Kidney epithelial cell (primary cell): ENCODE measurements around the gene CLIC3. TPM values are rescaled to one million over a fixed set of nuclear protein-coding genes. Genes with fewer than 3 reads are reported as not detected.

Source experiments
- DNase-seq: peaks from one replicate; pipeline ENCODE4 v3.0.0-alpha.2; 2010; ENCODE audit warnings: low read depth
- H3K27me3 ChIP-seq: 2 replicates; pipeline ENCODE4 v1.6.0; 2011; ENCODE audit warnings: low read length; ENCODE audit not compliant: control insufficient read depth, insufficient read depth
- H3K36me3 ChIP-seq: 2 replicates; pipeline ENCODE4 v1.5.1; 2011; ENCODE audit warnings: low read length; ENCODE audit not compliant: control insufficient read depth, insufficient read depth
- H3K4me3 ChIP-seq: 2 replicates; pipeline ENCODE4 v1.5.1; 2011; ENCODE audit warnings: low read depth, mild to moderate bottlenecking, control low read depth, low read length
- CTCF ChIP-seq: IDR thresholded peaks from 2 replicates; pipeline ENCODE4 v1.5.1; 2011; ENCODE audit warnings: mild to moderate bottlenecking, moderate library complexity, low read length, control low read depth, inconsistent platforms; ENCODE audit not compliant: insufficient read depth, poor library complexity, severe bottlenecking
- total RNA-seq: library from RNA; depleted of rRNA; stranded (reverse); fragments of >200 nt; gene quantifications from 2 replicates; pipeline ENCODE4 v1.2.3, GENCODE V29; 2015

CLIC3 gene
- total RNA-seq, 1 donor from 2014 or later: not detected

DNA sequence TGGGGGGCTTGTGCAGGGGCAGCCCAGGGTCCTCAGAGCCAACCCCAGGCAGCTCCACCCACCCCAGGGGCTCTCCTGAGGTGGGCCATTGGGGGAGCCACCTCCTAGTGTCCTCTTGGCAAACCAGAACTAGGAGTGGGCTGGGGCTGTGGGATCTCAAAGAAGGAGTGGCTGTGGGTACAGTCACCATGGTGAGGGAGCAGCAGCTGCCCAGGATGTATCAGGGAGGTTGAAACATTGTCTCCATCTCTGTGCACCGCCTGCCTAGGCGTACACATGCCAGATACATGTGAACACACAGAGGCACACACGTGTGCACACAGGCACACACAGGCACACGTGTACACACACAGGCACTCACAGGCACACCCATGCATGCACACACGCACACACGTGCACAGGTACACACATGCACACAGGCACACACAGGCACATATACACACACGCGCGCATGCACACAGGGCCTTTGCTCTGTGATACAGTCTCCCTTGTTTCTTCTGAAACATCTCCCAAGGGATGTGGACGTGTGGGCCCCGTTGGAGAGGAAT, 33.6 kb downstream of the CLIC3 start:
- no peak for TF ChIP-seq CTCF
- no peaks in the 10 kb centered on the region for H3K36me3 ChIP-seq
- no peak for DNase-seq
- H3K4me3 ChIP-seq: no peak overlapping the region
- H3K27me3 ChIP-seq: peaks cover 5% of the 10 kb centered on the region

DNA sequence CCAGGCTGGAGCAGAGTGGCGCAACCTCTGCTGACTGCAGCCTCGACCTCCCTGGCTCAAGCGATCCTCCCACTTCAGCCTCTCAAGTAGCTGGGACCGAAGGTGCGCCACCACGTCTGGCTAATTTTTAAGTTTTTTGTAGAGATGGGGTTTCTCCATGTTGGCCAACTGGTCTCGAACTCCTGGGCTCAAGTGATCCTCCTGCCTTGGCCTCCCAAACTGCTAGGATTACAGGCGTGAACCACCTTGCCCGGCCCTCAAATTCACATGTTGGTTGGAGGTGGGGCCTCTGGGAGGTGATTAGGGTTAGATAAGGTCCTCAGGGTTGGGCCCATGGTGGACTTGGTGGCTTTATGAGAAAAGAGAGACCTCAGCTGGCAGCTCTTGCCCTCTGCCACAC, 34.2 kb downstream of the CLIC3 start:
- H3K36me3 ChIP-seq: no peaks in the 10 kb centered on the region
- no peak overlapping the region for H3K4me3 ChIP-seq
- H3K27me3 ChIP-seq: peaks cover 5% of the 10 kb centered on the region
- no peak for TF ChIP-seq CTCF
- DNase-seq: no peak

DNA sequence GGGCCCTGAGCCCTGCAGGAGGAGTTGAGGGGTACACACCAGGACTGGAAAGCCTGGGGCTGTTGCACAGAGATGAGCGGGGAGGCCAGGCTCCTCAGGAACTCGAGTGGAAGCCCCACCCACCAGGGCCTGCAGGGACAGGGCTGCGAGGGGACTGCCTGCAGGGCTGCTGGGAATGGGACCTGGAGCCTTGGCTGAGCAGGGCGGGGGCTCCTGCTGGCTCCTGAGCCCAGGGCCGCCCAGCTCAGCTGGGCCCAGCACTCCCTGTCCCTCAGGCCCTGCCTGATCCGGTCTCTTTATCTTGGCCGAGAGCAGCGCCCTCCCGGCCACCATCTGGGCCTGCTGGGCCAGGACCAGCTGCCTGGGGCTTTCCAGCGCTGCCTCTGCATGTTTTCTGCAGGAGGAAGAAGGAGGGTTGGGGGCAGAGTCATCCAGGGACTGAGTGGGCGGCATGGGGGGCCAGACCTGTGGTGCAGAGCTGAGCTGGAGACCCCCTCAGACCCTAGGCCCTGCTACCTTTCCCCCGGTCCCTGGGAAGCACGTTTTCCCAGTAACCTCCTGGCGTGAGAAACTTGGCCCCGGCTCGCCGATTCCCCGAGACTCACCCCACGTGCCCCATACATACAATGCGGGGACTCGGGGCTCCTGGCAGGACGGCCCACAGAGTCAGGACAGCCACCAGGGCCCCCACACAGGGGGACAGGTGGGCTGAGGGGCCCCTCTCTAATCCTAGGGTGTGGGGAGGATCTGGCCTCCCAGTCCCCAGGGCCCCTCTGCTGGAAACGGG, 34.9 kb downstream of the CLIC3 start:
- TF ChIP-seq CTCF: no peak
- DNase-seq: no peak
- Histone ChIP-seq H3K36me3 (no peaks in the 10 kb centered on the region), H3K27me3 (peaks cover 5% of the 10 kb centered on the region), H3K4me3 (no peak overlapping the region)

- Histone ChIP-seq H3K27me3 (peaks cover 4% of the 10 kb centered on the region), H3K36me3 (no peaks in the 10 kb centered on the region), H3K4me3 (no peak overlapping the region)
- no peak for TF ChIP-seq CTCF
- no peak for DNase-seq
Observed at GRCh38 chr9:136960938-136961275, 35.5 kb downstream of the CLIC3 start.

DNA sequence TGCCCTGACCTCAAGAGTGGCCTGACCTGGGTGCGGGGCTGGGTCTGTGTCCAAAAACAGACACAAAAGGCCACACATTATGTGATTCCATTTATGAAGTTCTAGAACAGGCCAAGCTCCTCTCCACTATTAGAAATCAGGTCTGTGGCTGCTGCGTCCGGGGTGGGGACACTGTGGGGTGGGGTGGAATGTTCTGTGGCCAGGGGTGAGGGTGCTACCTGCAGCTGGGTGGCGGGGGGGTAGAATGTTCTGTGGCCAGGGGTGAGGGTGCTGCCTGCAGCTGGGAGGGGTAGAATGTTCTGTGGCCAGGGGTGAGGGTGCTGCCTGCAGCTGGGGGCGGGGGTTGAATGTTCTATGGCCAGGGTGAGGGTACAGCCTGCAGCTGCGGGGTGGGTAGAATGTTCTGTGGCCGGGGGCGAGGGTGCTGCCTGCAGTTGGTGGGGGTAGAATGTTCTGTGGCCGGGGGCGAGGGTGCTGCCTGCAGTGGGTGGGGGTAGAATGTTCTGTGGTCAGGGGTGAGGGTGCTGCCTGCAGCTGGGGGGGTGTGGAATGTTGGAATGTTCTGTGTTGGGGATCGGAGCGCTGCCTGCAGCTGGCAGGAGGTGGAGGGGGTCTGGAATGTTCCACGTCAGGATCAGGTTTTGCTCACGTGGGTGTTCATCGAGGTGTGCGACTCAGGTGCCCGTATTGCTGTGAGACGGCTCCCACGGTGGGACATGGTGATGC, 36.0 kb downstream of the CLIC3 start:
- H3K4me3 ChIP-seq: no peak overlapping the region
- peaks cover 3% of the 10 kb centered on the region for H3K27me3 ChIP-seq
- H3K36me3 ChIP-seq: no peaks in the 10 kb centered on the region
- no peak for TF ChIP-seq CTCF
- no peak for DNase-seq
